GM23248 (cell line): ENCODE results near the gene PRCC.

ENCODE experiments used
- EZH2 ChIP-seq: fragments of 200-600 bp; sonication (generic); IDR thresholded peaks from 2 replicates; pipeline ENCODE4 v1.6.1; 2018; ENCODE audit warnings: antibody characterized with exemption, mild to moderate bottlenecking; ENCODE audit not compliant: insufficient read depth, poor library complexity, severe bottlenecking
- EZH2phosphoT487 ChIP-seq: fragments of 200-600 bp; sonication (generic); IDR thresholded peaks from 2 replicates; pipeline ENCODE4 v1.6.1; 2018; ENCODE audit warnings: antibody characterized with exemption, moderate library complexity, mild to moderate bottlenecking, low read depth; ENCODE audit not compliant: insufficient read depth

DNA sequence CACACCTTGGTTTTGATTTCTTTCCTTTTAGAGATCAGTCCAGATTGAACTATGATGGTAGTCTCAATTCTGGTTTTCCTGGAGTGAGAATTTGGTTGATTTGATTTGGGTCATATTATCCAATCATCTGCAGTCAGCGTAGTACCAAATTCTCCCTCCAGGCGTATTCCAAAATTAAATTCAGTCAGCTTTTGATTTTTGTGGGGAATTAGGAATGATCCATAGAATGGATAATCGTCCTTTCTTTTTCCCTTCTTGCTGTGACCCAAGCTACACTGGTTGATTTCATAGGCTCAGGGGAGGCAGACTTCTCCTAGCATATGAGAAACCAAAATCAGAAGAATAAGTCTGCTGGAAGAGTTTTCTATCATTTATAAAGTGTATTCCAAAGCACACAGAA lies 4.9 kb downstream of the PRCC start:
- TF ChIP-seq EZH2, result no peak
- no peak for TF ChIP-seq EZH2phosphoT487
